Small intestine (tissue), 7 donors: ENCODE results near the gene MEIS2. TPM values are rescaled to one million over a fixed set of nuclear protein-coding genes. Genes with fewer than 3 reads are reported as not detected.
A peak's percentile ranks its signal among the peaks of the same experiment; 100 is the strongest.

Source experiments
- DNase-seq, 2 donors: peaks; one replicate each; pipeline versions ENCODE4 v3.0.0 to v3.0.0-alpha.2; 2013
- FAIRE-seq: peaks from 2 replicates; lab custom pipeline; 2012; peaks lifted over from hg19 to GRCh38; lab: Jason Lieb, UNC
- H3K27ac ChIP-seq, 3 donors: one replicate each; pipeline ENCODE4 v1.5.1; 2013; ENCODE audit warnings: low read length in 2 of 3, mild to moderate bottlenecking in 2 of 3, control low read depth in 1 of 3, inconsistent platforms in 1 of 3, low read depth in 1 of 3, moderate library complexity in 1 of 3
- H3K27me3 ChIP-seq, 3 donors: one replicate each; pipeline ENCODE4 v1.6.1; 2013; ENCODE audit warnings: low read length in 3 of 3, inconsistent platforms in 1 of 3; ENCODE audit not compliant: control insufficient read depth in 3 of 3, insufficient read depth in 3 of 3
- H3K36me3 ChIP-seq, 3 donors: one replicate each; pipeline ENCODE4 v1.6.1; 2013; ENCODE audit warnings: low read length in 3 of 3, inconsistent platforms in 1 of 3, low read depth in 1 of 3, mild to moderate bottlenecking in 1 of 3, moderate library complexity in 1 of 3; ENCODE audit not compliant: control insufficient read depth in 3 of 3, insufficient read depth in 2 of 3
- H3K4me1 ChIP-seq, 3 donors: one replicate each; pipeline ENCODE4 v1.6.1; 2013; ENCODE audit warnings: low read length in 2 of 3, inconsistent platforms in 1 of 3, low read depth in 1 of 3, mild to moderate bottlenecking in 1 of 3, moderate library complexity in 1 of 3; ENCODE audit not compliant: control insufficient read depth in 3 of 3, insufficient read depth in 2 of 3
- H3K4me3 ChIP-seq, 3 donors: one replicate each; pipeline ENCODE4 v1.5.1; 2013; ENCODE audit warnings: low read length in 3 of 3, control low read depth in 1 of 3, inconsistent platforms in 1 of 3, low read depth in 1 of 3, mild to moderate bottlenecking in 1 of 3, moderate library complexity in 1 of 3
- H3K9me3 ChIP-seq, 2 donors: one replicate each; pipeline ENCODE4 v1.6.1; 2013; ENCODE audit warnings: low read depth in 1 of 2, low read length in 1 of 2; ENCODE audit not compliant: control insufficient read depth in 2 of 2, insufficient read depth in 1 of 2
- WGBS, 3 donors: extraction: QIAGEN DNeasy Blood & Tissue Kit; methylation state at CpG; one replicate each; pipeline ENCODE4 v1.1.7; 2013; 5-methylcytosine and 5-hydroxymethylcytosine counted together
- polyA plus RNA-seq, 4 donors: library from polyadenylated mRNA; stranded (reverse) in 3 of 4; unstranded in 1 of 4; fragments of 200-250 nt in 3 of 4; fragments of 120-200 nt in 1 of 4; gene quantifications; one replicate each; pipeline versions ENCODE4 v1.2.1 to v1.2.3, GENCODE V29; 2013
- donor health status: healthy with polysubstance abuse.
- donor health status: control.
- donor health status: control.
- donor health status: Bipolar disorder and iron deficiency.
- donor health status: healthy.

The MEIS2 gene
- polyA plus RNA-seq, 4 donors, result 5.4 to 13.2 (median 10.2) TPM

DNA sequence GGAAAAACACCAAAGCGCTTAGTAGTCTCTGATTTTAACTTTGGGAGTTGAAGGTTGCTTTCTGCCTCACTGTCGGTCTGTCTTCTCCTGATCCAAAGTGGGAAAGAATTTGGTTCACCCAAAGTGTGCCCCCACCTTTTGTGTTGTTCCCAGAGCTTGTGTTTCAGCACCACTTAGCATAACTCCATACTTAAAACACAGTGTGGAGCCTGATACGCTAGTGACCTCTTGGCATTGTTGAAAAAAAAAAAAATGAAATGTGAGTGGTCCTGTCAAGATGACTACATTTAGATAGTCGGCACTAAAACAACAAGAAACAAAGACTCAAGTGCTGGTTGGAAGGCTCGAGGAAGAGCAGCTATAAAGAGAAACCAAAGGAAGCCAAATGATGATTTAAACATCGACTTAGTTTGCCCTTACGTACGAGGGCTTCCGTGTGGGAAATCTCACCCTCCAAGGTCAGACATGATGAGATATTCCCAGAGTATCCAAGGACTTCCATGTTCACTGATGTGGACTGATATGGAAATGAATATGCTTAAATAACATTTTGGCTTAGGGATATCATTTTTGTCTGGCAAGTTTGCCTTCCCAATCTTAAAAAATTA lies 178.8 kb downstream of the MEIS2 start:
- no peak overlapping the region for H3K27ac ChIP-seq
- no peaks in the 10 kb centered on the region for H3K9me3 ChIP-seq
- peaks cover 0 to 3% (median 0%) of the 10 kb centered on the region in 3 donors for H3K4me1 ChIP-seq
- no peak overlapping the region for H3K4me3 ChIP-seq
- WGBS, 3 donors, result 72 to 92% (median 73%) methylated on average over 9 of the region's 9 CpGs
- peaks cover 0 to 2% (median 0%) of the 10 kb centered on the region in 3 donors for H3K36me3 ChIP-seq
- FAIRE-seq (no peak), DNase-seq (no peak)
- no peaks in the 10 kb centered on the region for H3K27me3 ChIP-seq

DNA sequence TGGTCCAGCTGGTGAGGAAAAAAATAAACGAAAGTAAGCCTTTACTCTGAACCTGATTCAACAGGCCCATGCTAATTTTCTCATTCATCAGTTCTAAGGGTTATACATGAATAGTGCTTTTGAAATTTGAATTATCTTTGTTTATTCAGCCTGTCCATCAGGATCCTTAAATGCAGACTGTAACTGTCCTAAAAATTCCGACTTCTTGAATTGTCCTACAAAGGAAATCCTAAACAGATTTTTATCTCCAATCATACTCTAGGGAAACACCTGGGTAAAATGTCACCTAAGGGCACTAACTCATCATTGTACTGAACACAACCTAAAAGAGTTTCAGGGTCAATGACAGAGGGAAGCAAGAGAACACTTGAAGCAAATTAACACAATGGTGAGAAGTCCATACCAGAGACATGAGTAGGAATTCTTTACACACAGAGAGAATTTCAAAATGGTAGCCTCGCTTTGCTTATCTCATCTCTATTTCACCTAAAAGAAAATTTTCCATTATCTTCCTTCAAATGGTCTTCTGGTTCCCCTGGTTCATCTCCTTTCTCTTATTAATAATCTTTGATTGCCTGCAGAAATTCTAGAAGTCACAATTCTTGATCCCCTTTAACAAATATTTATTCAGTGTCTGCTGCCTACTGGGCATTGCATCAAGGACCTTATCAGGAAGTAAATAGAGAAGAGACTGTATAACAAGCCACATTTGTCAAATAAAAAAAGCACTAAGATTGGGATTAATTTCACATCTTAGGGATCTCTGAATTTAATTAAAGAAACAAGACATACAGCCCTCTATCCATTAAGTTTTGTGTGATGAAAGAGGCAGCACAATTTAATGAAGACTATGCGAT lies 182.7 kb downstream of the MEIS2 start:
- no peaks in the 10 kb centered on the region for H3K27me3 ChIP-seq
- FAIRE-seq (no peak), DNase-seq (no peak)
- 81 to 86% (median 83%) methylated on average over 4 of the region's 4 CpGs for WGBS, 3 donors
- no peaks in the 10 kb centered on the region for H3K36me3 ChIP-seq
- H3K4me3 ChIP-seq, result no peak overlapping the region
- H3K9me3 ChIP-seq, result no peaks in the 10 kb centered on the region
- peaks cover 0 to 6% (median 3%) of the 10 kb centered on the region in 3 donors for H3K4me1 ChIP-seq
- no peak overlapping the region for H3K27ac ChIP-seq

- no peaks in the 10 kb centered on the region for H3K27me3 ChIP-seq
- WGBS, 3 donors, result 43 to 47% (median 45%) methylated on average over 3 of the region's 3 CpGs
- DNase-seq (peak in 1 of 2 donors; percentile 35), FAIRE-seq (no peak)
- peak overlapping the region in 1 of 3 donors; percentile 24 for H3K27ac ChIP-seq
- no peak overlapping the region for H3K4me3 ChIP-seq
- H3K36me3 ChIP-seq, result no peaks in the 10 kb centered on the region
- no peaks in the 10 kb centered on the region for H3K9me3 ChIP-seq
- peaks cover 0 to 9% (median 6%) of the 10 kb centered on the region in 3 donors for H3K4me1 ChIP-seq
Measured at GRCh38 chr15:36914960-36915808, 185.2 kb downstream of the MEIS2 start.

- Histone ChIP-seq H3K4me1 (peaks cover 0 to 10% (median 6%) of the 10 kb centered on the region in 3 donors), H3K27me3 (no peaks in the 10 kb centered on the region), H3K9me3 (no peaks in the 10 kb centered on the region), H3K27ac (no peak overlapping the region), H3K36me3 (no peaks in the 10 kb centered on the region), H3K4me3 (no peak overlapping the region)
- FAIRE-seq (no peak), DNase-seq (no peak)
- WGBS, 3 donors, result 17 to 36% (median 25%) methylated on average over 4 of the region's 4 CpGs
Measured at GRCh38 chr15:36914466-36914865, 185.9 kb downstream of the MEIS2 start.

- Histone ChIP-seq H3K4me1 (peaks cover 3 to 12% (median 6%) of the 10 kb centered on the region in 3 donors), H3K4me3 (no peak overlapping the region), H3K36me3 (no peaks in the 10 kb centered on the region), H3K27ac (no peak overlapping the region), H3K9me3 (no peaks in the 10 kb centered on the region), H3K27me3 (no peaks in the 10 kb centered on the region)
- no peak for FAIRE-seq
- peak in 1 of 2 donors; percentile 17 for DNase-seq
- 44 to 68% (median 64%) methylated on average over 2 of the region's 2 CpGs for WGBS, 3 donors
Measured at GRCh38 chr15:36912311-36912712, 188.0 kb downstream of the MEIS2 start.

GRCh38 chr15:36911322-36911944 lies 188.9 kb downstream of the MEIS2 start:
- Histone ChIP-seq H3K27ac (no peak overlapping the region), H3K4me3 (no peak overlapping the region), H3K27me3 (no peaks in the 10 kb centered on the region), H3K9me3 (no peaks in the 10 kb centered on the region), H3K36me3 (no peaks in the 10 kb centered on the region), H3K4me1 (peaks cover 3 to 12% (median 6%) of the 10 kb centered on the region in 3 donors)
- WGBS, 3 donors, result 34 to 56% (median 46%) methylated on average over 5 of the region's 5 CpGs
- DNase-seq (peak in 1 of 2 donors; percentile 58), FAIRE-seq (no peak)

GRCh38 chr15:36908991-36909390 lies 191.4 kb downstream of the MEIS2 start:
- peak; percentile 62 for FAIRE-seq

More at GRCh38 chr15:36908991-36909390, 191.4 kb downstream of the MEIS2 start:
- H3K27ac ChIP-seq, result no peak overlapping the region
- no peaks in the 10 kb centered on the region for H3K9me3 ChIP-seq
- DNase-seq, result peak in 1 of 2 donors; percentile 90
- WGBS, 3 donors, result 16 to 57% (median 43%) methylated on average over 4 of the region's 4 CpGs
- H3K36me3 ChIP-seq, result no peaks in the 10 kb centered on the region
- no peak overlapping the region for H3K4me3 ChIP-seq
- peaks cover 7 to 16% (median 8%) of the 10 kb centered on the region in 3 donors for H3K4me1 ChIP-seq
- H3K27me3 ChIP-seq, result no peaks in the 10 kb centered on the region
